Panc1 (cell line): ENCODE results near the gene TMEM52. TPM values are rescaled to one million over a fixed set of nuclear protein-coding genes. Genes with fewer than 3 reads are reported as not detected.

Experiments used
- ATAC-seq: fragments of 200-7000 bp; cut with Tn5 transposase; 2 replicates; pipeline ENCODE4 v1.9.1; 2020; ENCODE audit warnings: mild to moderate bottlenecking, moderate library complexity
- BruUV-seq: library from RNA; stranded (reverse); fragments of 400-500 nt; replicated peaks from 2 replicates; lab custom pipeline; 2021; lab: Mats Ljungman, UMichigan
- CTCF ChIA-PET: fragments of 300-600 bp; sonication (Branson Sonifier 250); formaldehyde crosslinking; loops from one replicate; lab custom pipeline; 2022; ENCODE audit warnings: antibody characterized with exemption; lab: Charles Lee
- POLR2A ChIA-PET: fragments of 300-600 bp; sonication (Branson Sonifier 250); formaldehyde crosslinking; loops from one replicate; lab custom pipeline; 2022; ENCODE audit warnings: antibody characterized with exemption; lab: Charles Lee
- DNase-seq: peaks from one replicate; pipeline ENCODE4 v3.0.0-alpha.2; 2010; ENCODE audit warnings: low read depth, low spot score
- H3K27ac ChIP-seq: 2 replicates; pipeline ENCODE4 v1.5.1; 2011; ENCODE audit warnings: mild to moderate bottlenecking, low read length, inconsistent platforms
- H3K27me3 ChIP-seq: fragments of 200-500 bp; sonication (Bioruptor generic); 2 replicates; pipeline ENCODE4 v1.6.0; 2014; ENCODE audit warnings: low read length, inconsistent platforms; ENCODE audit not compliant: control insufficient read depth, insufficient read depth
- H3K36me3 ChIP-seq: fragments of 200-500 bp; sonication (Bioruptor generic); 2 replicates; pipeline ENCODE4 v1.5.1; 2014; ENCODE audit warnings: inconsistent platforms, mild to moderate bottlenecking, low read length, moderate library complexity; ENCODE audit not compliant: control insufficient read depth, insufficient read depth
- H3K4me1 ChIP-seq: 2 replicates; pipeline ENCODE4 v1.5.1; 2011; ENCODE audit warnings: inconsistent platforms, mild to moderate bottlenecking, low read length, moderate library complexity; ENCODE audit not compliant: control insufficient read depth, insufficient read depth
- H3K4me3 ChIP-seq, 2 experiments: 2 replicates each; pipeline ENCODE4 v1.5.1; 2011 to 2012; ENCODE audit warnings: low read depth in 2 of 2, low read length in 2 of 2, mild to moderate bottlenecking in 2 of 2, inconsistent platforms in 1 of 2, moderate library complexity in 1 of 2
- H3K9me3 ChIP-seq: fragments of 200-500 bp; sonication (Bioruptor generic); 2 replicates; pipeline ENCODE4 v1.5.1; 2014; ENCODE audit warnings: low read depth, mild to moderate bottlenecking, inconsistent platforms, low read length, moderate library complexity; ENCODE audit not compliant: control insufficient read depth, insufficient read depth
- POLR2AphosphoS5 ChIP-seq: IDR thresholded peaks from 2 replicates; pipeline ENCODE4 v1.6.1; 2012; ENCODE audit warnings: mild to moderate bottlenecking, low read depth, low read length, moderate library complexity
- SIN3A ChIP-seq: IDR thresholded peaks from 2 replicates; pipeline ENCODE4 v1.6.1; 2012; ENCODE audit warnings: low read depth, mild to moderate bottlenecking, low read length, moderate library complexity, borderline replicate concordance; ENCODE audit not compliant: insufficient read depth
- TCF7L2 ChIP-seq: IDR thresholded peaks from 2 replicates; pipeline ENCODE4 v1.6.1; 2011; ENCODE audit warnings: mild to moderate bottlenecking, low read depth, low read length, inconsistent platforms
- in situ Hi-C: cut with HindIII; loops from 2 replicates; pipeline ENCODE4 v1.10.0; 2016; ENCODE audit warnings: low sequenced_read_pairs, low pct_unique_long_range_greater_than_20kb
- intact Hi-C: fragments of 100-400 bp; cut with micrococcal nuclease; formaldehyde crosslinking; loops from one replicate; pipeline ENCODE4 v1.10.0; 2022; ENCODE audit not compliant: unreplicated experiment
- total RNA-seq: library from RNA; stranded (reverse); gene quantifications from one replicate; pipeline ENCODE4 v1.2.1, GENCODE V29; 2021; ENCODE audit not compliant: unreplicated experiment
- TF ChIP-seq, protein P1 (sequence below), 2 experiments: IDR thresholded peaks; 2 replicates each; pipeline ENCODE4 v1.6.1; 2011 to 2012; ENCODE audit warnings: low read depth in 2 of 2, control low read depth in 1 of 2, low read length in 1 of 2, mild to moderate bottlenecking in 1 of 2, moderate library complexity in 1 of 2; ENCODE audit not compliant: insufficient read depth in 1 of 2
- TF ChIP-seq, protein P2 (sequence below): fragments of 450-650 bp; IDR thresholded peaks from 2 replicates; pipeline ENCODE4 v1.5.1; 2017; ENCODE audit warnings: mild to moderate bottlenecking

Gene TMEM52
- total RNA-seq, 1 experiment from 2014 or later: 2.5 TPM

DNA sequence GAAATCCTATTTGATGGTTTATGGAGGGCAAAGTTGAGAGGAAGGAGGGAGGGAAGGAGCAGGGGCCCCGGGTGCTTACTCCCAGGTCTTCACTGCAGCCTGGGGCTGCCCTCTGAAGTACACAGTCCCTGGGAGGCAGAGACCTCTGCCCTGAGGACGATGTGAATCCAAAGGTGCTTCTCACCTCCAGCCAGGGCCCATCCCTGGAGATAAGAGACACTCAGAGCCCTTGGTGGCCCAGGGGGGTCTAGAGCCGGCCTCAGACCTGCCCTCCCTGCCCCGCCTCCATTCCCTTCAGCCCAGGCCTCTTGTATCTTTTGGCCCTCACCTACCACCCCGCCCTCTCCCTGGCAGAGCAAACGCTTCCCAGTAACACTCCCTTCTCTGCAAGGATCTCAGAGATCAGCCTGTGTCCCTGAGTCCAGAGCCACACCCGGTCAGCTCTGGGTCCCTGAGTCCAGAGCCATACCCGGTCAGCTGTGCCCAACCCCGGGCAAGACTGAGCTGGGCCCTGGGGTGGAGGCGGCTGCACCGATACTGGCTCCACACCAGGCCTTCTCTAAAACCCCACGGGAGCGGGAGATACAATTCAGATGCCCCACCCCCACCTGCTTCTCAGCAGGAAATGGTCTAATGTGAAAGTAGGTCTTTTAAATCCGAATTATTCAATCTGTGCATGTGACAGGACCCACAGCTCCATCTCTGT lies 24.6 kb downstream of the TMEM52 start:
- DNase-seq (no peak), ATAC-seq (no peak)
- peak overlapping the region; percentile 17; the same call in 1 of the 2 replicates for H3K27ac ChIP-seq
- in situ Hi-C loops: no loop called here
- H3K4me1 ChIP-seq: peaks cover 29% of the 10 kb centered on the region
- peaks cover 2% of the 10 kb centered on the region; the same call in 1 of the 2 replicates for H3K36me3 ChIP-seq
- ChIA-PET POLR2A (interaction anchor here (0.8 kb wide), 1 partner anchor 14 kb away, joined by 10 read pairs; no protein-coding TSS in a partner anchor), CTCF (no interaction called here)
- H3K27me3 ChIP-seq: no peaks in the 10 kb centered on the region
- no peak overlapping the region for H3K4me3 ChIP-seq
- H3K9me3 ChIP-seq: no peaks in the 10 kb centered on the region
- TF ChIP-seq, protein P1, sequence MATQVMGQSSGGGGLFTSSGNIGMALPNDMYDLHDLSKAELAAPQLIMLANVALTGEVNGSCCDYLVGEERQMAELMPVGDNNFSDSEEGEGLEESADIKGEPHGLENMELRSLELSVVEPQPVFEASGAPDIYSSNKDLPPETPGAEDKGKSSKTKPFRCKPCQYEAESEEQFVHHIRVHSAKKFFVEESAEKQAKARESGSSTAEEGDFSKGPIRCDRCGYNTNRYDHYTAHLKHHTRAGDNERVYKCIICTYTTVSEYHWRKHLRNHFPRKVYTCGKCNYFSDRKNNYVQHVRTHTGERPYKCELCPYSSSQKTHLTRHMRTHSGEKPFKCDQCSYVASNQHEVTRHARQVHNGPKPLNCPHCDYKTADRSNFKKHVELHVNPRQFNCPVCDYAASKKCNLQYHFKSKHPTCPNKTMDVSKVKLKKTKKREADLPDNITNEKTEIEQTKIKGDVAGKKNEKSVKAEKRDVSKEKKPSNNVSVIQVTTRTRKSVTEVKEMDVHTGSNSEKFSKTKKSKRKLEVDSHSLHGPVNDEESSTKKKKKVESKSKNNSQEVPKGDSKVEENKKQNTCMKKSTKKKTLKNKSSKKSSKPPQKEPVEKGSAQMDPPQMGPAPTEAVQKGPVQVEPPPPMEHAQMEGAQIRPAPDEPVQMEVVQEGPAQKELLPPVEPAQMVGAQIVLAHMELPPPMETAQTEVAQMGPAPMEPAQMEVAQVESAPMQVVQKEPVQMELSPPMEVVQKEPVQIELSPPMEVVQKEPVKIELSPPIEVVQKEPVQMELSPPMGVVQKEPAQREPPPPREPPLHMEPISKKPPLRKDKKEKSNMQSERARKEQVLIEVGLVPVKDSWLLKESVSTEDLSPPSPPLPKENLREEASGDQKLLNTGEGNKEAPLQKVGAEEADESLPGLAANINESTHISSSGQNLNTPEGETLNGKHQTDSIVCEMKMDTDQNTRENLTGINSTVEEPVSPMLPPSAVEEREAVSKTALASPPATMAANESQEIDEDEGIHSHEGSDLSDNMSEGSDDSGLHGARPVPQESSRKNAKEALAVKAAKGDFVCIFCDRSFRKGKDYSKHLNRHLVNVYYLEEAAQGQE (IDR thresholded peaks at IDR 0.05; ENCODE audit: insufficient read depth in 1 of 2, low read depth in 2 of 2, low read length in 1 of 2): no peak
- TF ChIP-seq SIN3A (no peak), TCF7L2 (no peak), POLR2AphosphoS5 (no peak)
- TF ChIP-seq, protein P2, sequence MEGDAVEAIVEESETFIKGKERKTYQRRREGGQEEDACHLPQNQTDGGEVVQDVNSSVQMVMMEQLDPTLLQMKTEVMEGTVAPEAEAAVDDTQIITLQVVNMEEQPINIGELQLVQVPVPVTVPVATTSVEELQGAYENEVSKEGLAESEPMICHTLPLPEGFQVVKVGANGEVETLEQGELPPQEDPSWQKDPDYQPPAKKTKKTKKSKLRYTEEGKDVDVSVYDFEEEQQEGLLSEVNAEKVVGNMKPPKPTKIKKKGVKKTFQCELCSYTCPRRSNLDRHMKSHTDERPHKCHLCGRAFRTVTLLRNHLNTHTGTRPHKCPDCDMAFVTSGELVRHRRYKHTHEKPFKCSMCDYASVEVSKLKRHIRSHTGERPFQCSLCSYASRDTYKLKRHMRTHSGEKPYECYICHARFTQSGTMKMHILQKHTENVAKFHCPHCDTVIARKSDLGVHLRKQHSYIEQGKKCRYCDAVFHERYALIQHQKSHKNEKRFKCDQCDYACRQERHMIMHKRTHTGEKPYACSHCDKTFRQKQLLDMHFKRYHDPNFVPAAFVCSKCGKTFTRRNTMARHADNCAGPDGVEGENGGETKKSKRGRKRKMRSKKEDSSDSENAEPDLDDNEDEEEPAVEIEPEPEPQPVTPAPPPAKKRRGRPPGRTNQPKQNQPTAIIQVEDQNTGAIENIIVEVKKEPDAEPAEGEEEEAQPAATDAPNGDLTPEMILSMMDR: no peak
- intact Hi-C loops: no loop called here
- no TSS peak for BruUV-seq

DNA sequence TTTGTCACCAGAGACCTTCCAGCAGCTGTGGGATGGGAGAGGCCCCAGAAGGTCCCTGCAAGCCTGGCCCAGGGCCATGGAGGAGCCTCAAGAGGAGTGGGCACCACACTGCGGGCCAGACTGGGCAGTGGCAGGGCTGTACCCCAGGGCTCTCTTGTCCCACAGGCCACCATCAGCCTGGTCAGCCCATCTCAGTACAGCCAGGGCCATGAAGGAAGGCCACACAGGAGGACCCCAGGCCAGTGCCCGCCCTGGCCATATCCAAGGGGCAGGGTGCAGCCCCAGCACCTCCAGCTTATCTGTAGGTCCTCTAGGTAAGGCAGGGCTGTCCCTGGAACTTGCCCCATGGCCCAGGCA lies 25.1 kb downstream of the TMEM52 start:
- TF ChIP-seq, protein P2: no peak
- Histone ChIP-seq H3K4me1 (peaks cover 31% of the 10 kb centered on the region), H3K27ac (no peak overlapping the region; the same call in 1 of the 2 replicates), H3K4me3 (no peak overlapping the region), H3K27me3 (no peaks in the 10 kb centered on the region), H3K36me3 (peaks cover 3% of the 10 kb centered on the region; the same call in 1 of the 2 replicates), H3K9me3 (no peaks in the 10 kb centered on the region)
- intact Hi-C loops (no loop called here), in situ Hi-C loops (no loop called here)
- CTCF ChIA-PET: no interaction called here
- no TSS peak for BruUV-seq
- ATAC-seq (no peak), DNase-seq (no peak)
- POLR2A ChIA-PET: no interaction called here
